PC-9 (cell line): ENCODE data around the gene CNNM3.

Experiments used
- EZH2 ChIP-seq: fragments of 200-600 bp; sonication (generic); IDR thresholded peaks from 2 replicates; pipeline ENCODE4 v1.8.0; 2017; ENCODE audit warnings: antibody characterized with exemption, low read depth
- TF ChIP-seq, protein P1 (sequence below): fragments of 200-600 bp; sonication (generic); conservative IDR thresholded peaks from 2 replicates; pipeline ENCODE4 v1.6.1; 2017; ENCODE audit warnings: mixed run types, antibody characterized with exemption, mild to moderate bottlenecking, moderate library complexity

DNA sequence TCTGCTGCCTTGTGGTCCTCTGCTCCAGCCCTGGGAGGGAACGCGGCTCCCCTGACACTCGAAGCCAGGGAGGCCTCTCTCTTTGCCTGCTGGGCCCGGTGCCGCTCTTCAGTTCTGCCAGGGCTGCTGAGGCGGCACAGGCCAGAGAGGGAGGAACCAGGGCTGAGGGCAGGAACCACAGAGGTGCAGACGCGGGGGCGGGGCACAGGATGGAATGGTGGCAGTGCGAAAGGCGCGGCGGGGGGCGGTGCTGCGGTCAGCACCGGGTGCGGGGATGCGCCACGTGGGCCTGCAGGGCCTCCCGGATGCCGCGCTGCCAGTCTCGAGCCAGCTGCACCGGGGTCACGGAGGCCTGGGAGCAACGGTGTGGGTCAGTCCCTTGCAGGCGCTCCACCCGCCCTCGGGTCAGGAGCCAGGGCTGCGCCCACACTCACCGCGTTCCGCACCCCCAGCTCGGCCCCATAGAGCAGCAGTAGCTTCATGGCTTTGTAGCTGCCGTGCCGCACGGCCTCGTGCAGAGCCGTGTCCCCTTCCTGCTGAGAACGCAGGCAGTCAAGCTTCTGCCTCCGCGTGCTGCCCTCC lies 23.3 kb downstream of the CNNM3 start:
- no peak for TF ChIP-seq EZH2
- TF ChIP-seq, protein P1, sequence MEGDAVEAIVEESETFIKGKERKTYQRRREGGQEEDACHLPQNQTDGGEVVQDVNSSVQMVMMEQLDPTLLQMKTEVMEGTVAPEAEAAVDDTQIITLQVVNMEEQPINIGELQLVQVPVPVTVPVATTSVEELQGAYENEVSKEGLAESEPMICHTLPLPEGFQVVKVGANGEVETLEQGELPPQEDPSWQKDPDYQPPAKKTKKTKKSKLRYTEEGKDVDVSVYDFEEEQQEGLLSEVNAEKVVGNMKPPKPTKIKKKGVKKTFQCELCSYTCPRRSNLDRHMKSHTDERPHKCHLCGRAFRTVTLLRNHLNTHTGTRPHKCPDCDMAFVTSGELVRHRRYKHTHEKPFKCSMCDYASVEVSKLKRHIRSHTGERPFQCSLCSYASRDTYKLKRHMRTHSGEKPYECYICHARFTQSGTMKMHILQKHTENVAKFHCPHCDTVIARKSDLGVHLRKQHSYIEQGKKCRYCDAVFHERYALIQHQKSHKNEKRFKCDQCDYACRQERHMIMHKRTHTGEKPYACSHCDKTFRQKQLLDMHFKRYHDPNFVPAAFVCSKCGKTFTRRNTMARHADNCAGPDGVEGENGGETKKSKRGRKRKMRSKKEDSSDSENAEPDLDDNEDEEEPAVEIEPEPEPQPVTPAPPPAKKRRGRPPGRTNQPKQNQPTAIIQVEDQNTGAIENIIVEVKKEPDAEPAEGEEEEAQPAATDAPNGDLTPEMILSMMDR = no peak
